GM19240 (cell line): ENCODE measurements around the gene AGPAT4.
"Not testable (repeated sequence)": the region's sequence is repeated elsewhere in the genome, so short reads cannot be mapped to it uniquely, and the experiment has no call there.

ENCODE experiments used
- DNase-seq: peaks from one replicate; pipeline ENCODE4 v3.0.0; 2011; ENCODE audit warnings: low spot score; ENCODE audit not compliant: insufficient read length

AGPAT4 gene

GRCh38 chr6:161273752-161274487 is at the start of gene AGPAT4:
Gene AGPAT4 (minus strand): TSS chr6:161274061. CDS start chr6:161232213, 41,848 bp downstream.
- DNase-seq: peak; percentile 87

GRCh38 chr6:161319231-161319630 is 45.4 kb upstream of the AGPAT4 start:
- no peak for DNase-seq

GRCh38 chr6:161318456-161318855 is 44.6 kb upstream of the AGPAT4 start:
- DNase-seq: no peak

- no peak for DNase-seq
Measured at GRCh38 chr6:161316531-161316930, 42.7 kb upstream of the AGPAT4 start.

GRCh38 chr6:161315246-161315917 is 41.5 kb upstream of the AGPAT4 start:
- not testable (repeated sequence) for DNase-seq

GRCh38 chr6:161314541-161315245 is 40.8 kb upstream of the AGPAT4 start:
- DNase-seq: not testable (repeated sequence)

GRCh38 chr6:161313940-161314509 is 40.2 kb upstream of the AGPAT4 start:
- no peak for DNase-seq

- not testable (repeated sequence) for DNase-seq
Measured at GRCh38 chr6:161313475-161313874, 39.6 kb upstream of the AGPAT4 start.

- DNase-seq: not testable (repeated sequence)
Measured at GRCh38 chr6:161309774-161310173, 35.9 kb upstream of the AGPAT4 start.

- no peak for DNase-seq
Measured at GRCh38 chr6:161308075-161308655, 34.3 kb upstream of the AGPAT4 start.

- no peak for DNase-seq
Measured at GRCh38 chr6:161305860-161306259, 32.0 kb upstream of the AGPAT4 start.

- DNase-seq: no peak
Measured at GRCh38 chr6:161303628-161304340, 29.9 kb upstream of the AGPAT4 start.

- no peak for DNase-seq
Measured at GRCh38 chr6:161302949-161303348, 29.1 kb upstream of the AGPAT4 start.

- no peak for DNase-seq
Measured at GRCh38 chr6:161301338-161301737, 27.5 kb upstream of the AGPAT4 start.

- no peak for DNase-seq
Measured at GRCh38 chr6:161300823-161301222, 27.0 kb upstream of the AGPAT4 start.

GRCh38 chr6:161299726-161300125 is 25.9 kb upstream of the AGPAT4 start:
- no peak for DNase-seq

- no peak for DNase-seq
Measured at GRCh38 chr6:161295784-161296183, 21.9 kb upstream of the AGPAT4 start.

- no peak for DNase-seq
Measured at GRCh38 chr6:161292650-161293281, 18.9 kb upstream of the AGPAT4 start.

GRCh38 chr6:161292145-161292544 is 18.3 kb upstream of the AGPAT4 start:
- DNase-seq: no peak

- no peak for DNase-seq
Measured at GRCh38 chr6:161290751-161291150, 16.9 kb upstream of the AGPAT4 start.
